HFFc6 (cell line): ENCODE data around the gene NEDD9. TPM values are rescaled to one million over a fixed set of nuclear protein-coding genes. Genes with fewer than 3 reads are reported as not detected.

Experiments used
- DNase-seq: peaks from one replicate; pipeline ENCODE4 v3.0.0-alpha.2; 2018
- H3K27ac Mint-ChIP-seq: 2 replicates; pipeline ENCODE4 v1.8.0; 2020; ENCODE audit warnings: mild to moderate bottlenecking, mixed read lengths
- H3K27me3 Mint-ChIP-seq: 2 replicates; pipeline ENCODE4 v1.8.0; 2021; ENCODE audit warnings: mild to moderate bottlenecking, moderate library complexity, mixed read lengths; ENCODE audit not compliant: insufficient read depth
- H3K36me3 Mint-ChIP-seq: 2 replicates; pipeline ENCODE4 v1.8.0; 2021; ENCODE audit warnings: low read depth, mixed read lengths
- H3K4me1 Mint-ChIP-seq: 2 replicates; pipeline ENCODE4 v1.8.0; 2020; ENCODE audit warnings: low read depth, mixed read lengths
- H3K4me3 Mint-ChIP-seq: 2 replicates; pipeline ENCODE4 v1.8.0; 2020; ENCODE audit warnings: mild to moderate bottlenecking, moderate library complexity, mixed read lengths
- H3K9me3 Mint-ChIP-seq: 2 replicates; pipeline ENCODE4 v1.8.0; 2020; ENCODE audit warnings: mild to moderate bottlenecking, mixed read lengths
- CTCF ChIP-seq: fragments of 200-600 bp; sonication (generic); IDR thresholded peaks from 2 replicates; pipeline ENCODE4 v1.5.0; 2021; ENCODE audit warnings: antibody characterized with exemption, mild to moderate bottlenecking
- total RNA-seq, 6 experiments: library from RNA; stranded (reverse); fragmentation: NEBNext Ultra II Directional; extraction: Animal tissue kit (Norgen Biotek cat#: 25700); gene quantifications; 2 replicates in 1 of 6; 3 replicates in 5 of 6; pipeline ENCODE4 v1.2.3, GENCODE V29; 2021

NEDD9 gene
- total RNA-seq, 6 experiments from 2014 or later, result 10.3 to 19.9 (median 12.6) TPM

- H3K4me3 Mint-ChIP-seq, result peak overlapping the region; percentile 93
Observed at GRCh38 chr6:11231108-11231463, 1.4 kb downstream of the NEDD9 start.

GRCh38 chr6:11230158-11231107 is 2.0 kb downstream of the NEDD9 start:
- Mint-ChIP-seq H3K9me3 (no peaks in the 10 kb centered on the region), H3K36me3 (peaks cover 15% of the 10 kb centered on the region), H3K4me3 (peak overlapping the region; percentile 93), H3K4me1 (peaks cover 70% of the 10 kb centered on the region), H3K27me3 (no peaks in the 10 kb centered on the region; the same call in 1 of the 2 replicates), H3K27ac (peak overlapping the region; percentile 97)
- no peak for TF ChIP-seq CTCF
- peak; percentile 33 for DNase-seq

More at GRCh38 chr6:11231108-11231463, 1.4 kb downstream of the NEDD9 start:
- Mint-ChIP-seq H3K27ac (peak overlapping the region; percentile 97), H3K36me3 (peaks cover 11% of the 10 kb centered on the region), H3K27me3 (no peaks in the 10 kb centered on the region; the same call in none of the 2 replicates), H3K9me3 (no peaks in the 10 kb centered on the region), H3K4me1 (peaks cover 65% of the 10 kb centered on the region)
- no peak for DNase-seq
- no peak for TF ChIP-seq CTCF

- peaks cover 78% of the 10 kb centered on the region for H3K4me1 Mint-ChIP-seq
- H3K36me3 Mint-ChIP-seq, result peaks cover 22% of the 10 kb centered on the region
- peak overlapping the region; percentile 93 for H3K4me3 Mint-ChIP-seq
- peaks cover 4% of the 10 kb centered on the region; the same call in 1 of the 2 replicates for H3K9me3 Mint-ChIP-seq
- no peak for DNase-seq
- H3K27ac Mint-ChIP-seq, result peak overlapping the region; percentile 97
- H3K27me3 Mint-ChIP-seq, result no peaks in the 10 kb centered on the region
- no peak for TF ChIP-seq CTCF
Observed at GRCh38 chr6:11229655-11230046, 2.8 kb downstream of the NEDD9 start.

- no peak for TF ChIP-seq CTCF
- H3K36me3 Mint-ChIP-seq, result peaks cover 28% of the 10 kb centered on the region
- H3K27ac Mint-ChIP-seq, result peak overlapping the region; percentile 97
- H3K4me3 Mint-ChIP-seq, result peak overlapping the region; percentile 93
- H3K27me3 Mint-ChIP-seq, result no peaks in the 10 kb centered on the region
- DNase-seq, result no peak
- H3K4me1 Mint-ChIP-seq, result peaks cover 81% of the 10 kb centered on the region
- peaks cover 10% of the 10 kb centered on the region; the same call in 1 of the 2 replicates for H3K9me3 Mint-ChIP-seq
Observed at GRCh38 chr6:11228935-11229654, 3.4 kb downstream of the NEDD9 start.

GRCh38 chr6:11227698-11228097 is 4.8 kb downstream of the NEDD9 start:
- no peak for DNase-seq
- no peak overlapping the region for H3K27ac Mint-ChIP-seq
- H3K4me3 Mint-ChIP-seq, result no peak overlapping the region
- no peak for TF ChIP-seq CTCF
- no peaks in the 10 kb centered on the region for H3K27me3 Mint-ChIP-seq
- H3K9me3 Mint-ChIP-seq, result peaks cover 10% of the 10 kb centered on the region; the same call in 1 of the 2 replicates
- peaks cover 77% of the 10 kb centered on the region for H3K4me1 Mint-ChIP-seq
- peaks cover 38% of the 10 kb centered on the region for H3K36me3 Mint-ChIP-seq
